ENCODE measurements around the gene ESAM. TPM values are rescaled to one million over a fixed set of nuclear protein-coding genes. Genes with fewer than 3 reads are reported as not detected.

ESAM gene
- total RNA-seq, 1 donor from 2014 or later, result 0.85 TPM

DNA sequence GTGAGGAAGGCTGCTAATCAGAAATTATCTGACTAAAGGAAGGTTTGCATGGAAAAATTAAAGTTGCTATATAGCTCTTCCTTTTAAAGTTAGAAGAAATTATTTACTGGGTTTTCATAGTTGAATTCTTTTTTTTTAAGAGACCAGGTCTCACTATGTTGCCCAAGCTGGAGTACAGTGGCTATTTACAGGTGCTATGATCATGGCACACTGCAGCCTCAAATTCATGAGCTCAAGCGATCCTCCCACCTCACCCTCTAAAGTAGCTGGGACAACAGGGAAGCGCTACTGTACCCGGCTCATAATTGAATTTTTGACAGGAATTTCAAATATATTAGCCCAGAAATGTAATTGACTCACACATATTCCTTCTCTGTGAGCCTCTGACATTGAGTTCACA lies 34.2 kb upstream of the ESAM start:
- Mint-ChIP-seq H3K4me1 (peaks cover 40% of the 10 kb centered on the region), H3K27ac (no peak overlapping the region), H3K36me3 (no peaks in the 10 kb centered on the region), H3K4me3 (no peak overlapping the region), H3K27me3 (ENCODE audit: low read depth) (no peaks in the 10 kb centered on the region), H3K9me3 (no peaks in the 10 kb centered on the region)
- DNase-seq (ENCODE audit: low spot score in 2 of 2, unreplicated experiment in 2 of 2), result no peak
- no peak for TF ChIP-seq CTCF (IDR thresholded peaks at IDR 0.05; ENCODE audit: unreplicated experiment)

GRCh38 chr11:124793466-124794278 lies 31.6 kb upstream of the ESAM start:
- no peaks in the 10 kb centered on the region for H3K36me3 Mint-ChIP-seq
- H3K27ac Mint-ChIP-seq, result no peak overlapping the region
- no peaks in the 10 kb centered on the region for H3K9me3 Mint-ChIP-seq
- TF ChIP-seq CTCF (IDR thresholded peaks at IDR 0.05; ENCODE audit: unreplicated experiment), result no peak
- H3K27me3 Mint-ChIP-seq (ENCODE audit: low read depth), result no peaks in the 10 kb centered on the region
- DNase-seq (ENCODE audit: low spot score in 2 of 2, unreplicated experiment in 2 of 2), result no peak
- H3K4me3 Mint-ChIP-seq, result no peak overlapping the region
- H3K4me1 Mint-ChIP-seq, result peaks cover 33% of the 10 kb centered on the region

- H3K27me3 Mint-ChIP-seq (ENCODE audit: low read depth), result no peaks in the 10 kb centered on the region
- H3K4me3 Mint-ChIP-seq, result no peak overlapping the region
- H3K36me3 Mint-ChIP-seq, result no peaks in the 10 kb centered on the region
- no peaks in the 10 kb centered on the region for H3K9me3 Mint-ChIP-seq
- H3K27ac Mint-ChIP-seq, result no peak overlapping the region
- no peak for TF ChIP-seq CTCF (IDR thresholded peaks at IDR 0.05; ENCODE audit: unreplicated experiment)
- peaks cover 22% of the 10 kb centered on the region for H3K4me1 Mint-ChIP-seq
- no peak for DNase-seq (ENCODE audit: low spot score in 2 of 2, unreplicated experiment in 2 of 2)
Measured at GRCh38 chr11:124791626-124792341, 29.7 kb upstream of the ESAM start.

GRCh38 chr11:124788521-124788920 lies 26.4 kb upstream of the ESAM start:
- DNase-seq (ENCODE audit: low spot score in 2 of 2, unreplicated experiment in 2 of 2), result no peak
- no peaks in the 10 kb centered on the region for H3K9me3 Mint-ChIP-seq
- no peaks in the 10 kb centered on the region for H3K36me3 Mint-ChIP-seq
- peaks cover 17% of the 10 kb centered on the region for H3K4me1 Mint-ChIP-seq
- H3K27me3 Mint-ChIP-seq (ENCODE audit: low read depth), result no peaks in the 10 kb centered on the region
- TF ChIP-seq CTCF (IDR thresholded peaks at IDR 0.05; ENCODE audit: unreplicated experiment), result no peak
- no peak overlapping the region for H3K27ac Mint-ChIP-seq
- no peak overlapping the region for H3K4me3 Mint-ChIP-seq

GRCh38 chr11:124784051-124784450 lies 22.0 kb upstream of the ESAM start:
- H3K4me1 Mint-ChIP-seq, result peaks cover 9% of the 10 kb centered on the region
- no peaks in the 10 kb centered on the region for H3K27me3 Mint-ChIP-seq (ENCODE audit: low read depth)
- H3K9me3 Mint-ChIP-seq, result no peaks in the 10 kb centered on the region
- H3K4me3 Mint-ChIP-seq, result no peak overlapping the region
- TF ChIP-seq CTCF (IDR thresholded peaks at IDR 0.05; ENCODE audit: unreplicated experiment), result no peak
- no peak overlapping the region for H3K27ac Mint-ChIP-seq
- H3K36me3 Mint-ChIP-seq, result no peaks in the 10 kb centered on the region
- DNase-seq (ENCODE audit: low spot score in 2 of 2, unreplicated experiment in 2 of 2), result no peak

Data from mesothelial cell of epicardium (in vitro differentiated cells).